BE2C (cell line): Measurements from ENCODE around the gene SIGLEC1.

Source experiments
- DNase-seq: peaks from one replicate; pipeline ENCODE4 v3.0.0-alpha.2; 2020
- H3K27me3 ChIP-seq: fragments of 250-450 bp; sonication (Bioruptor Pico); 2 replicates; pipeline ENCODE4 v1.5.1; 2020; ENCODE audit warnings: mild to moderate bottlenecking
- H3K36me3 ChIP-seq: fragments of 250-450 bp; sonication (Bioruptor Pico); 2 replicates; pipeline ENCODE4 v1.5.1; 2020; ENCODE audit warnings: mild to moderate bottlenecking
- H3K4me1 ChIP-seq: fragments of 250-450 bp; sonication (Bioruptor Pico); 2 replicates; pipeline ENCODE4 v1.5.1; 2020
- H3K4me3 ChIP-seq: 2 replicates; pipeline ENCODE4 v1.5.1; 2011; ENCODE audit warnings: low read depth, low read length
- H3K9me3 ChIP-seq: fragments of 250-450 bp; sonication (Bioruptor Pico); 2 replicates; pipeline ENCODE4 v1.5.1; 2020
- TF ChIP-seq, protein P1 (sequence below): IDR thresholded peaks from 2 replicates; pipeline ENCODE4 v1.5.1; 2012; ENCODE audit warnings: mild to moderate bottlenecking, low read depth, low read length

Gene SIGLEC1

DNA sequence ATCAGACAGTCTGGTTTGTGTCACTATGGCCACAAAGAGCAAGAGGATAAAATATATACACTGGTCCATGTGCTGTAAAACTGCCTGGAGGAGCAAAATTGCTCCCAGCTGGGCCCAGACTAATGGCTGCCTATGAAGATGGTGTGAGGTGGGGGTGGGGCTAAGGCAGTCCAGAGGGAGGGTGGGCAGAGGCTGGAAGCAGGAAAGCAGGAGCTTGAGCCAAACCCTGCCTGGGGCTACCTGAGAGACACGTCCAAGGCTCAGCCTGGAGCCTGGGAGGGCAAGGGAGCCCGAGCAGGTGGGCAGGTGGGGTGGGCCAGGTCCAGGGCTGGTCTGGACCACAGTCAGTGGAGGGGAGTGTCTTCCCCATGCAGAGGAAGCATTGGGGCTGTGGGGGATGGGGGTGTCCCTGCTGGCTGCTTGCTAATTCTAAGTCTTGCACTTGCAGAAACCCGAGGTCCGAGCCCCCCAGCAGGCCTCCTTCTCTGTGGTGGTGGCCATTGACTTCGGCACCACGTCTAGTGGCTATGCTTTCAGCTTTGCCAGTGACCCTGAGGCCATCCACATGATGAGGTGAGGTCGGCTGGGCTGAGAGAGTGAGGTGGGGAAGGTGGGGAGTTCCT is 29.5 kb upstream of the SIGLEC1 start:
- no peaks in the 10 kb centered on the region for H3K9me3 ChIP-seq
- no peaks in the 10 kb centered on the region for H3K27me3 ChIP-seq
- H3K36me3 ChIP-seq, result no peaks in the 10 kb centered on the region
- no peak for DNase-seq
- peaks cover 2% of the 10 kb centered on the region; the same call in 1 of the 2 replicates for H3K4me1 ChIP-seq
- TF ChIP-seq, protein P1, sequence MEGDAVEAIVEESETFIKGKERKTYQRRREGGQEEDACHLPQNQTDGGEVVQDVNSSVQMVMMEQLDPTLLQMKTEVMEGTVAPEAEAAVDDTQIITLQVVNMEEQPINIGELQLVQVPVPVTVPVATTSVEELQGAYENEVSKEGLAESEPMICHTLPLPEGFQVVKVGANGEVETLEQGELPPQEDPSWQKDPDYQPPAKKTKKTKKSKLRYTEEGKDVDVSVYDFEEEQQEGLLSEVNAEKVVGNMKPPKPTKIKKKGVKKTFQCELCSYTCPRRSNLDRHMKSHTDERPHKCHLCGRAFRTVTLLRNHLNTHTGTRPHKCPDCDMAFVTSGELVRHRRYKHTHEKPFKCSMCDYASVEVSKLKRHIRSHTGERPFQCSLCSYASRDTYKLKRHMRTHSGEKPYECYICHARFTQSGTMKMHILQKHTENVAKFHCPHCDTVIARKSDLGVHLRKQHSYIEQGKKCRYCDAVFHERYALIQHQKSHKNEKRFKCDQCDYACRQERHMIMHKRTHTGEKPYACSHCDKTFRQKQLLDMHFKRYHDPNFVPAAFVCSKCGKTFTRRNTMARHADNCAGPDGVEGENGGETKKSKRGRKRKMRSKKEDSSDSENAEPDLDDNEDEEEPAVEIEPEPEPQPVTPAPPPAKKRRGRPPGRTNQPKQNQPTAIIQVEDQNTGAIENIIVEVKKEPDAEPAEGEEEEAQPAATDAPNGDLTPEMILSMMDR, result no peak
- H3K4me3 ChIP-seq, result no peak overlapping the region

DNA sequence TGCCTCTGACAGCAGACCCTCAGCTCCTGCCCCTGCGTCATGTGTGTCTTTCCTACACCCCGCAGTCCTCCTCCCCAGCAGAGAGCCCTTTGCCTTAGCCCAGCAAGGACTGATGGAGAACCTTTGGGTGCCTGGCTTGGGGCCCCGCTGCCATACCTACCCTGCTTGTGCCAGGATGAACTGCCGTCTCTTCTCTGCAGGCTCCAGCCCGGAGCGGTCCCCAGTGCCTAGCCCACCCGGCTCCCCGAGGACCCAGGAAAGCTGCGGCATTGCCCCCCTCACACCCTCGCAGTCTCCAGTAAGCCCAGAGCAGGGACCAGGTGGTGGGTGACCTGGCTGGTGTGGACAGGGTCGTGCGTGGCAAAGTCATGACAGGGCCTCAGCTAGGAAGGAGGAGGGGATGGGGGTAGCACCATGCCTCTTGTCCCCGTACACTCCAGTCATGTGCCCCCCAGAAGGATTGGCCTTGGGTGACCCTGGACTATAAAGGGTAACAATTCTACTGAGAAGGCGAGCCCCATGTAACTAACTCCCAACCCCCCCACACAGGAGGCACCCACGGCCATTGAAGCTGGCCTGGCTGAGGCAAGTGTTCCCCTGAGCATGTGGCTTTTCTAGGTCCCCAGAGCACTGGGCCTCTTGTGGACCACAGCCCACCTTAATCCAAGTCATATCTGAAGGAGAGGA is 28.4 kb upstream of the SIGLEC1 start:
- DNase-seq, result no peak
- Histone ChIP-seq H3K4me1 (peaks cover 2% of the 10 kb centered on the region; the same call in 1 of the 2 replicates), H3K27me3 (no peaks in the 10 kb centered on the region), H3K4me3 (no peak overlapping the region), H3K9me3 (no peaks in the 10 kb centered on the region), H3K36me3 (no peaks in the 10 kb centered on the region)
- TF ChIP-seq, protein P1, result no peak

DNA sequence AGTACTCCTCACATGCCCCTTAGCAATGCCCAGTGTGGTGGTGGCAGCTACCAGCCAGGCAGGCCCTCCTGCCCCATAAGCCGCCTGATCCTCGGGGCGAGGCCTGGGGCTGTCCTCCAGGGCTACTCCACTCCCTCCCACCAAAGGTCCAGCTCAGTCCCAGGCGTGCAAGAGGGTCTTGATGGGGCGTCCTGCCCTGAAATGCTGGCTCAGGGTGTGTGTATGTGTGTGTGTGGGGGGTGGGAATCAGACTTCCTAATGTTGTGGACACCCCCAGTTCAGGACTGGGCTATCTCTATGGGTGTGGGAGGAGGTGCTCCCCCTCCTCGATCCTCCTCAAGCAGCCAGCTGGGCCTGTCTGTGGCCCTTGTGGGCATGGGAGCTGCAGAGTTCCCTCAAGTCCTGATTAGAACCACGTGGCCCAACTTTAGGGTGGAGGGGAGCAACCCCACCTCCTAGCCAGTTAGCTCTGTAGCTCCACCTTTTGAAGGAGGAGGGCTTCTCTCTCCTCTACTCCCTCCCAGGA is 27.6 kb upstream of the SIGLEC1 start:
- TF ChIP-seq, protein P1, result no peak
- Histone ChIP-seq H3K36me3 (no peaks in the 10 kb centered on the region), H3K9me3 (no peaks in the 10 kb centered on the region), H3K4me1 (peaks cover 2% of the 10 kb centered on the region; the same call in 1 of the 2 replicates), H3K4me3 (no peak overlapping the region), H3K27me3 (no peaks in the 10 kb centered on the region)
- DNase-seq, result no peak

DNA sequence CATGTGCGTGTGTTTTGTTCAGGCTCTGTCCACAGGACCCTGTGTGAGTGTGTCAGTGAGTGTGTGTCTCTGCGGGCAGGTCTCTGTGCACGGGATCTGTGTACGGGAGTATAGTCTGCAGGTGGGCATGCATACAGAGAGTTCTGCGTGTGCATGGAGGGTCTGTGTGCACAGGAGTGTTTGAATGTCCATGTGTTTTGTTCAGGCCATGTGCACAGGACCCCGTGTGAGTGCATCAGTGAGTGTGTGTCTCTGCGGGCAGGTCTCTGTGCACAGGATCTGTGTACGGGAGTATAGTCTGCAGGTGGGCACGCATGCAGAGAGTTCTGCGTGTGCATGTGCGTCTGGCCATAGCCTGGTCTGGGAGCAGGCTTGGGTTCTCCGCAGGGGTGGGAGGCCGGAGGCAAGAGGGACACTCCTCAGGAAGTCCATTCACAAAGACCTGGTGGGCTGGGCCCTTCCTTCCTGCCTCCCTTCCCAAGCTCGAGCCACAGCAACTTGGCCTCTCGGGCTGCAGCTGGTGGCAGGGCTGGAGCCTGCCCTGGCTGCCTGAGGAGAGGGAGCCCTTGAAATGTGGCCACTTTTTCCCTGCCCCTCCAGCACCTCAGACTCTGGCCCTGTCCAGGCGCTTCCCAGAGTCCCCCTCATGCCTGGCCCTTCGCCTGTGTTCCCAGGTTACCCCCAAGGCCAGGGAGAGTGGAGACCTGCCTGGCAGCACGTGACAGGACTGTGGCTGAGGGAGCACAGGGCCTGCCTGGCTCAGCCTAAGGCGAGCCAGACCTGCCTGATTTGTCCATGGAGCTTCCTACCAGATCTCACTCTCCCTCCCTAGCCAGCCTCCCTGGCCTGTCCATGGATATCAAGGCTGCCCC is 26.9 kb upstream of the SIGLEC1 start:
- H3K27me3 ChIP-seq, result no peaks in the 10 kb centered on the region
- no peaks in the 10 kb centered on the region for H3K36me3 ChIP-seq
- H3K4me3 ChIP-seq, result no peak overlapping the region
- DNase-seq, result no peak
- peaks cover 2% of the 10 kb centered on the region; the same call in 1 of the 2 replicates for H3K4me1 ChIP-seq
- TF ChIP-seq, protein P1, result no peak
- H3K9me3 ChIP-seq, result no peaks in the 10 kb centered on the region

DNA sequence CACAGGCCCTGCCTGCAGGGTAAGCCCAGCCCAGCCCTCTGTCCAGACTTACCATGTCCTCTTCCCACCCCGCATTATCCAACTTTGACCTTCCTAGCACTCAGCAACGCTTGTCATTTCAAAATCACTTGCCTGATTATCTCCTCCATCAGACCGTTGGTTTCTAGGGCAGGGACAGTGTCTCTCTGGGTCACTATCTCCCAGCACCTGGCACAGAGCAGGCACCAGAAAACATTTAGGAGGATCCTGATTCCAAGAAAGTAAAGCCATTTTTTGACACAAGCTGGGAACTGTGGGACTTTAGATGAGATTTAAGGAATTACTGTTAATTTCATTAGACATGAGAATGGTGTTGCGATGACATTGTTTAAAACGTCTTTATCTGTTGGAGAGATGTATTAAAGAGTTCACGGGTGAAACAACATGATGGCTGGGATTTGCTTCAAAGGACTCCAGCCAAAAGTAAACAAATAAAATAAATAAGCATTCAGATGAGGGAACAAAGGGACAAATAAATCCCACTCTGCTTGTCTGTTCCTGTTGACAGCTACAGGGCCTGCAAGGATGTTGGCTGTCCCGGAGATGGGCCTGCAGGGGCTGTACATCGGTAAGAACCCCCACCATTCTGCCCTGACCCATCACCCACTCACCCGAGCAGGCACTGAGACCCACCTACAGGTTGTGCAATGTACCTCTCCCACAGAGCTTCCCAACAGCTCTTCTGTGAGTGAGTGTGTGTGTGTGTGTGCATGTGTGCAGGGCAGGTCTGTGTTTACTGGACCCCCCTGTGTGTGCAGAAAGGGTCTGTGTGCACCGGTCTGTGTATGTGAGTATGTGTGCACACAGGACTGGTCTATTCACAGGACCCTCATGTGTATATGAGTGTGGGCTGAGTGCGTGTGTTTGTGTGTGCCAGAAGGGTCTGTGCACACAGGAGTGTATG is 26.0 kb upstream of the SIGLEC1 start:
- Histone ChIP-seq H3K4me1 (peaks cover 2% of the 10 kb centered on the region; the same call in 1 of the 2 replicates), H3K36me3 (no peaks in the 10 kb centered on the region), H3K9me3 (no peaks in the 10 kb centered on the region), H3K27me3 (no peaks in the 10 kb centered on the region), H3K4me3 (no peak overlapping the region)
- TF ChIP-seq, protein P1, result no peak
- DNase-seq, result no peak
